ENCODE results near the gene NTN1.

The NTN1 gene

DNA sequence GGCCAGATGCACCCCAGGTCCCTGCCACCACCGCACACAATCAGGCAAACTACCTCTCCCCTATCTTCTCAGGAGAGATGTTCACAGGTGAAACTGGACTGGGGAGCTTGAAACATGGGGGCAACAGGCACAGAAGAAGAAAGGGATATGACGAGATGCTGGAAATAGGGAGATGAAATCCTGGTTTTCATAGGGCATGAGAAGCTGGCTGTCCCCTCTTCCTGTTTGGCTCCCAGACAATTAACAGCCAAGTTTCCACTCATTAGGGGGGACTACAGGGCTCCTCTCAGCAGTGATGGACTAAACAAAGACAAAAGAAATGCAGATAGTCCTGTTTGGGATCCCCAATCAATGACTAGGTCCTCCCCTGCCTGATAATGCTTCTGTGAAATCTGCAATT is 266.0 kb downstream of the NTN1 start:
- no peak for DNase-seq

DNA sequence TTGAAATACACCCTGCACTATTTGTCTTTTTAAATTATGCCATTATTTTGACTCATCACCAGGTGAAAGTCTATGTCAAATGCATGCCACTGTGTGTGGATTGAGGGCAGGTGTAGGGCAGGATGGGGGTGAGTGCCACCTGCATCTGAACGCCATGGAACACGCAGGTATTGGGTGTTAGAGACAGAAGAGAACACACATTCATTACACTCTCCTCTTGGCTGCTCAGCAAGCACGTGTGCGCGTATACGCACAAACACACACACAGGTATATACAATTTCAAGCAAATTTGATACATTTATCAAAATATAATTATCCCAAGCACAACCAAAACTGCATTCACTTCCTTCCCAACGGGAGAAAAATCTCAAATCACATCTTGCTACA is 268.9 kb downstream of the NTN1 start:
- DNase-seq: no peak

- no peak for DNase-seq
These were observed 270.7 kb downstream of the NTN1 start for GRCh38 chr17:9291912-9292560.

DNA sequence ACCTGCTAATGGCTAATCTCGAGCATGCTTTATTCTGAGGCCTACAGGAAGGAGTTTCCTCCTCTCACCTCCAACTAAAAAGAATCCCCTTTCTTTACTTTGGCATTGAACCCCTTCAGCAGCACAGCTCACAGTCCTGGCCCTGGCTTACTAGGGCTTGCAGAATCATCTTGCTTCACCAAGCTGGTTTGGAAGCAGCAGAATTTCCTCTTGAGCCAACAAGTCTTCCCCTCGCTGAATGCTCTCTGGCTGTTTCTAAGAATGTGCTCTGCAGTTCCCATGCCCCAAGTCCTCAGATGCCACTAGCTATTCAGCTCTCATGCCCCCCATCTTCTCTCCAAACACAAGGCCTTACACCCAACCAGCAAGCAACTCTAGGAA is 271.2 kb downstream of the NTN1 start:
- DNase-seq: no peak
